Astrocyte of the cerebellum (primary cell): ENCODE data around the gene GTF3C4.

Source experiments
- DNase-seq: peaks from one replicate; pipeline ENCODE4 v3.0.0-alpha.2; 2011; ENCODE audit warnings: low read depth
- H3K4me3 ChIP-seq: 2 replicates; pipeline ENCODE4 v1.5.1; 2011; ENCODE audit warnings: mild to moderate bottlenecking, low read depth, low read length, moderate library complexity
- in situ Hi-C: cut with HindIII; loops from 2 replicates; pipeline ENCODE4 v1.10.0; 2017; ENCODE audit warnings: low sequenced_read_pairs
- TF ChIP-seq, protein P1 (sequence below): IDR thresholded peaks from 2 replicates; pipeline ENCODE4 v1.5.1; 2012; ENCODE audit warnings: low read length, low read depth, moderate library complexity, mild to moderate bottlenecking; ENCODE audit errors: missing control alignments

The GTF3C4 gene

DNA sequence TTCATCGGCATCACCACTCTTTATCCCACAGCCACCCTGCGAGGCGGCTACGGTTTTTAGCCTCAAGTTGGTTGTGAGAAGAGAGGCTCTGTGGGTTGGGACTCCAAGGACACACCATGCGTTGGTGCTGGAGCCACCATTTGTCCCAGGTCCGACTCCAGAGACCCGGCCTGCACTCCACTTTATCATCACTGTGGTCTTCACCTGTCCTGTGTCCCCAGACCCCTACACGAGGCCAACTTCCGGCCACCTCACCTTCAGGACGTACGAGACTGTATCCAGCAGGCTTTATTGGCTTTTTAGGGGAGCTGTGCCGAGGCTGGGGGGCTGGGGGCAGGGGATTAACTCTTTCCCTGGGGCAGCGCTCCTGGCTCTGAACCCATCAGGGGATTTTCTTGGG lies 55.0 kb downstream of the GTF3C4 start:
- no peak overlapping the region for H3K4me3 ChIP-seq
- DNase-seq, result no peak
- in situ Hi-C loops, result no loop called here
- TF ChIP-seq, protein P1, sequence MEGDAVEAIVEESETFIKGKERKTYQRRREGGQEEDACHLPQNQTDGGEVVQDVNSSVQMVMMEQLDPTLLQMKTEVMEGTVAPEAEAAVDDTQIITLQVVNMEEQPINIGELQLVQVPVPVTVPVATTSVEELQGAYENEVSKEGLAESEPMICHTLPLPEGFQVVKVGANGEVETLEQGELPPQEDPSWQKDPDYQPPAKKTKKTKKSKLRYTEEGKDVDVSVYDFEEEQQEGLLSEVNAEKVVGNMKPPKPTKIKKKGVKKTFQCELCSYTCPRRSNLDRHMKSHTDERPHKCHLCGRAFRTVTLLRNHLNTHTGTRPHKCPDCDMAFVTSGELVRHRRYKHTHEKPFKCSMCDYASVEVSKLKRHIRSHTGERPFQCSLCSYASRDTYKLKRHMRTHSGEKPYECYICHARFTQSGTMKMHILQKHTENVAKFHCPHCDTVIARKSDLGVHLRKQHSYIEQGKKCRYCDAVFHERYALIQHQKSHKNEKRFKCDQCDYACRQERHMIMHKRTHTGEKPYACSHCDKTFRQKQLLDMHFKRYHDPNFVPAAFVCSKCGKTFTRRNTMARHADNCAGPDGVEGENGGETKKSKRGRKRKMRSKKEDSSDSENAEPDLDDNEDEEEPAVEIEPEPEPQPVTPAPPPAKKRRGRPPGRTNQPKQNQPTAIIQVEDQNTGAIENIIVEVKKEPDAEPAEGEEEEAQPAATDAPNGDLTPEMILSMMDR, result no peak

DNA sequence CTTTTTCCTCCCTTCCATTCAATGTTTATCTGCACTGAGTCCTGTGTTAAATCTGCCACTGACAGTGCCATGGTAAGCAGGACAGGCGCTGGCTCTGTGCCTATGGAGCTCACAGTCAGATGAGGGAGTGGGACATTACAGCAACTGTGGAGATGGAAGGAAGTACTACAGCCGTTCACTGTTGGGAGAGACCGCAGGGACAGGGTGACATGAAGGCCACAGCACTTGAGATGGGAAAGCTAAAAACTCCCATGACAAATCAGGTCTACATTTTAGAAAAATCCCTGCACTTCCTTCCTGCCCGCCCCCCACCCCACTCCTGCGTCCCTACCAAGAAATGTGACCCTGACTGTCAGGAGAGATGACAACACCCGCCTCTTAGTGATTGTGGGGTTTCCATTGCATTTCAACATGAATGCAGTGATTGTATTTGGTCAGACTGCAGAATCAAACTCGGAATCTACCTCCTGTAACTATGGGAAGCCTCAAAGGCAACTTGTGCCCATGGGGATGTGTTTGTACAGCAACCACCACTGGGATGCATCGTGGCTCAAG lies 56.4 kb downstream of the GTF3C4 start:
- H3K4me3 ChIP-seq, result no peak overlapping the region
- no peak for DNase-seq
- in situ Hi-C loops, result no loop called here
- TF ChIP-seq, protein P1, result no peak

- no peak overlapping the region for H3K4me3 ChIP-seq
- TF ChIP-seq, protein P1, result no peak
- in situ Hi-C loops, result no loop called here
- DNase-seq, result no peak
These were observed 57.8 kb downstream of the GTF3C4 start for GRCh38 chr9:132728071-132728470.

DNA sequence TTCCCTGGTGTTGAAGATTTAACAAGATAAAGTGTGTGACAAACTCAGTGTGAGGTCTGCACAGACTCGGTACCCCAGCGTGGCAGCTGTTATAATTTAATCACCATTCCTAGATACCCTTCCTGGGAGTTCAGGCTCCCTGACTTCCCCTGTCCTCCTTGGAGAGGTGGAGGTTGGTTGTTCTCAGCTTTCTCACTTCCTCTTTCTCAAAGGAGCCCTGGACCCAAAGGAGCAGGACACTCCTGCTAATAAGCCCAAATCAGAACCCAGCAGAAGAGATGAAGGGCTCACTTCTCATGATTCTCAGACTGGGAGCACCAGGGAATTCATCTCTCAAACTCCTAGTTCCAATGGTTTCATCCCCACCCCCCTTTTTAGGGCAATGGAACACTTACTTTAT lies 58.2 kb downstream of the GTF3C4 start:
- TF ChIP-seq, protein P1, result no peak
- no peak for DNase-seq
- in situ Hi-C loops, result no loop called here
- H3K4me3 ChIP-seq, result no peak overlapping the region

DNA sequence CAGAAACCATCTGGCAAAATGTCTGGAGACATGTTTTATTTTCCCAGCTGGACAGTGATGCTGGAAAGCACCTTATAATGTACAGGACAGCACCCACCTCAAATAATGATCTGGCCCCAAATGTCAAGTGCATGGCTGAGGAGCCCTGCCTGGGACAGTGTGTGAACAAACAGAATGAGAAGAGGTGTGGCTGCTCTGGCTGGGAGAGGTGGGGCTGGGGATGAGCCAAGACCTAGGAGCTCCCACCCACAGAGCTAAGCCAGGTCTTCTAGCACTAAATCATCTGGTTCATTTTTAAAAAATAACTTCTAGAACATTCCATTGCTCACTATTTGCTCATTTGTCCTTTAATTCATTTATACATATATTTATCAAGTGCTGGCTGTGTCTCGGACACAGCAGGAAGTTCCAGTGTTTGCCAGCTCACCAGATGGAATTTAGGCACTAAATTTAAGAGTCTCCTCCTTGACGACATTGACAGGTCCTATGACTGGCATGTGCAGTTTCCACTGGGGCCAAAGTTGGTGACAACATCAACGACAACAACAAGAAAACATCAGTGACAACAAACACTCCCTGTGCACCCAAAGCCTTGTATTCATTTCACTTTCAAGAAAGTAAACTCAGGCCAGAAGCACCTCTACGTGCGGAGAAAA lies 59.1 kb downstream of the GTF3C4 start:
- DNase-seq, result no peak
- TF ChIP-seq, protein P1, result no peak
- no peak overlapping the region for H3K4me3 ChIP-seq
- in situ Hi-C loops, result no loop called here

GRCh38 chr9:132730054-132731033 lies 60.1 kb downstream of the GTF3C4 start:
- TF ChIP-seq, protein P1, result no peak
- no peak overlapping the region for H3K4me3 ChIP-seq
- in situ Hi-C loops, result no loop called here
- DNase-seq, result no peak
